Measurements from ENCODE around the gene USP34.

The USP34 gene

DNA sequence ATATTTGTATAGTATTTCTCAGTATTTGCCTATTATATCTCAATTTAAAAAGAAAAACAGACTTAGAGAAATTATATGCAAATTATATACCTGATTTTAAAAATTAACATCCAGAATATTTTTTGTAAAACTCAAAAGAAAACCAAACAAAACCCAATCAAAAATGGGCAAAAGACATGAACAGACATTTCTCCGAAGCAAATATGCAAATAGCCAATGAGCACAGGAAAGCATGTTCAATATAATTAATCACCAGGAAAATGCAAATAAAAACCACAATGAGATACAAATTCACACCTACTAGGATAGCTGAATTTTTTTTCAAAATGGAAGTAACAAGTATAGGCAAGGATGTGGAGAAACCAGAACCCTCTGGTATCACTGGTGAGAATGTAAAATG, 108.0 kb downstream of the USP34 start:
- H3K36me3 ChIP-seq (replicated peaks; ENCODE audit: insufficient read depth, low read length) = no peaks in the 10 kb centered on the region
- H3K9me3 ChIP-seq (replicated peaks; ENCODE audit: insufficient read depth, low read length) = no peaks in the 10 kb centered on the region
- no peaks in the 10 kb centered on the region for H4K20me1 ChIP-seq (ENCODE audit: insufficient read depth, low read length)
- no peaks in the 10 kb centered on the region for H3K4me1 ChIP-seq (ENCODE audit: low read length)
- DNase-seq = no peak
- H3K4me2 ChIP-seq (ENCODE audit: low read depth, low read length) = no peak overlapping the region
- no peaks in the 10 kb centered on the region for H3K9me2 ChIP-seq (replicated peaks; ENCODE audit: insufficient read depth, low read length)
- peaks cover 28% of the 10 kb centered on the region for H3K79me2 ChIP-seq (ENCODE audit: low read length)
- no peak overlapping the region for H3K27ac ChIP-seq (ENCODE audit: low read length)
- no peaks in the 10 kb centered on the region for H3K27me3 ChIP-seq (replicated peaks; ENCODE audit: insufficient read depth, low read length)
- H3K9ac ChIP-seq (ENCODE audit: low read length) = no peak overlapping the region
- no peak overlapping the region for H3K4me3 ChIP-seq (ENCODE audit: low read length)
- no peak overlapping the region for H2AFZ ChIP-seq (ENCODE audit: low read length)
- no peaks in the 10 kb centered on the region for H3F3A ChIP-seq (ENCODE audit: insufficient read depth, low read length)
- TF ChIP-seq EZH2phosphoT487 (IDR thresholded peaks at IDR 0.05; ENCODE audit: low read length) = no peak
- TF ChIP-seq, protein P1, sequence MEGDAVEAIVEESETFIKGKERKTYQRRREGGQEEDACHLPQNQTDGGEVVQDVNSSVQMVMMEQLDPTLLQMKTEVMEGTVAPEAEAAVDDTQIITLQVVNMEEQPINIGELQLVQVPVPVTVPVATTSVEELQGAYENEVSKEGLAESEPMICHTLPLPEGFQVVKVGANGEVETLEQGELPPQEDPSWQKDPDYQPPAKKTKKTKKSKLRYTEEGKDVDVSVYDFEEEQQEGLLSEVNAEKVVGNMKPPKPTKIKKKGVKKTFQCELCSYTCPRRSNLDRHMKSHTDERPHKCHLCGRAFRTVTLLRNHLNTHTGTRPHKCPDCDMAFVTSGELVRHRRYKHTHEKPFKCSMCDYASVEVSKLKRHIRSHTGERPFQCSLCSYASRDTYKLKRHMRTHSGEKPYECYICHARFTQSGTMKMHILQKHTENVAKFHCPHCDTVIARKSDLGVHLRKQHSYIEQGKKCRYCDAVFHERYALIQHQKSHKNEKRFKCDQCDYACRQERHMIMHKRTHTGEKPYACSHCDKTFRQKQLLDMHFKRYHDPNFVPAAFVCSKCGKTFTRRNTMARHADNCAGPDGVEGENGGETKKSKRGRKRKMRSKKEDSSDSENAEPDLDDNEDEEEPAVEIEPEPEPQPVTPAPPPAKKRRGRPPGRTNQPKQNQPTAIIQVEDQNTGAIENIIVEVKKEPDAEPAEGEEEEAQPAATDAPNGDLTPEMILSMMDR (IDR thresholded peaks at IDR 0.05; ENCODE audit: low read length) = no peak
- TF ChIP-seq EZH2 (optimal IDR thresholded peaks at IDR 0.05; ENCODE audit: low read depth, low read length) = no peak

DNA sequence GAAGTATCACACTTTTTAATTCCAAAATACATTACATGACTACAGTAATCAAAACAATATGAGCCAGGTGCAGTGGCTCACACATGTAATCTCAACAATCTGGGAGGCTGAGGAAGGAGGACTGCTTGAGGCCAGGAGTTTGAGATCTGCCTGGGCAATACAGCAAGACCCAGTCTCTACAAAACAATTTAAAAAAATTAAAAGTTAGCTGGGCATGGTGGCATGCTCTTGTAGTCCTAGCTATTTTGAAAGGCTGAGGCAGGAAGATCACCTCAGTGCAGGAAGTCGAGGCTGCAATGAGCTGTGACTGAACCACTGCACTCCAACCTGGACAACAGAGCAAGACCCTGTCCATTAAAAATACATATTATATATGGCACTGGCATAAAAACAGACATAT, 109.8 kb downstream of the USP34 start:
- Histone ChIP-seq H3K9ac (ENCODE audit: low read length) (no peak overlapping the region), H3K4me2 (ENCODE audit: low read depth, low read length) (no peak overlapping the region), H3K4me1 (ENCODE audit: low read length) (peaks cover 14% of the 10 kb centered on the region), H3K27ac (ENCODE audit: low read length) (no peak overlapping the region), H3K79me2 (ENCODE audit: low read length) (peaks cover 41% of the 10 kb centered on the region), H3K9me3 (replicated peaks; ENCODE audit: insufficient read depth, low read length) (no peaks in the 10 kb centered on the region), H4K20me1 (ENCODE audit: insufficient read depth, low read length) (no peaks in the 10 kb centered on the region), H3K4me3 (ENCODE audit: low read length) (no peak overlapping the region), H3K36me3 (replicated peaks; ENCODE audit: insufficient read depth, low read length) (no peaks in the 10 kb centered on the region), H3K9me2 (replicated peaks; ENCODE audit: insufficient read depth, low read length) (no peaks in the 10 kb centered on the region), H3F3A (ENCODE audit: insufficient read depth, low read length) (0 out of 2 replicates have a peak, but pooled peaks cover 4% of the 10 kb centered on the region), H2AFZ (ENCODE audit: low read length) (no peak overlapping the region), H3K27me3 (replicated peaks; ENCODE audit: insufficient read depth, low read length) (no peaks in the 10 kb centered on the region)
- no peak for DNase-seq
- TF ChIP-seq EZH2phosphoT487 (IDR thresholded peaks at IDR 0.05; ENCODE audit: low read length) = no peak
- TF ChIP-seq, protein P1 (IDR thresholded peaks at IDR 0.05; ENCODE audit: low read length) = no peak
- no peak for TF ChIP-seq EZH2 (optimal IDR thresholded peaks at IDR 0.05; ENCODE audit: low read depth, low read length)

DNA sequence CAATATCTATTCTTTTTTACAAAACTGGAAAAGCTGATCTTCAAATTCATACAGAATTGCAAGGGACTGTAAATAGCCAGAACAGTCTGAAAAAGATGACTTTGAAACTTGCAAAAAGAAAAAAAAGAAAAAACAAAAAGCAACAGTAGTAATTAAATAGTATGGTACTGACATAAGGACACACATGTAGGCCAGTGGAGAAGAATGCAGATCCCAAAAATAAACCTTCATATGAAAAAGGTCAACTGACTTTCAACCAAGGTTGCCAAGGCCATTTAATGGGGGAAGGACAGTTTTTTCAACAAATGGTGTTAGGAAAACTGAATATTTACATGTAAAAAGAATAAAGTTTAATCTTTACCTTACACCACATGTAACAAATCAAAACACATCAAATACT, 111.8 kb downstream of the USP34 start:
- H3F3A ChIP-seq (ENCODE audit: insufficient read depth, low read length) = 0 out of 2 replicates have a peak, but pooled peaks cover 4% of the 10 kb centered on the region
- no peak overlapping the region for H3K9ac ChIP-seq (ENCODE audit: low read length)
- H4K20me1 ChIP-seq (ENCODE audit: insufficient read depth, low read length) = no peaks in the 10 kb centered on the region
- TF ChIP-seq EZH2phosphoT487 (IDR thresholded peaks at IDR 0.05; ENCODE audit: low read length) (no peak), EZH2 (optimal IDR thresholded peaks at IDR 0.05; ENCODE audit: low read depth, low read length) (no peak)
- TF ChIP-seq, protein P1 (IDR thresholded peaks at IDR 0.05; ENCODE audit: low read length) = no peak
- peaks cover 14% of the 10 kb centered on the region for H3K4me1 ChIP-seq (ENCODE audit: low read length)
- H3K27ac ChIP-seq (ENCODE audit: low read length) = no peak overlapping the region
- H3K9me3 ChIP-seq (replicated peaks; ENCODE audit: insufficient read depth, low read length) = no peaks in the 10 kb centered on the region
- no peaks in the 10 kb centered on the region for H3K9me2 ChIP-seq (replicated peaks; ENCODE audit: insufficient read depth, low read length)
- no peaks in the 10 kb centered on the region for H3K27me3 ChIP-seq (replicated peaks; ENCODE audit: insufficient read depth, low read length)
- H3K79me2 ChIP-seq (ENCODE audit: low read length) = peaks cover 61% of the 10 kb centered on the region
- no peak for DNase-seq
- H3K4me2 ChIP-seq (ENCODE audit: low read depth, low read length) = no peak overlapping the region
- peaks cover 9% of the 10 kb centered on the region for H3K36me3 ChIP-seq (replicated peaks; ENCODE audit: insufficient read depth, low read length)
- no peak overlapping the region for H3K4me3 ChIP-seq (ENCODE audit: low read length)
- H2AFZ ChIP-seq (ENCODE audit: low read length) = no peak overlapping the region

Measured in MM.1S (cell line).